ENCODE measurements around the gene SLC1A2. TPM values are rescaled to one million over a fixed set of nuclear protein-coding genes. Genes with fewer than 3 reads are reported as not detected.

SLC1A2 gene
- total RNA-seq, 2 experiments from 2014 or later: not detected

DNA sequence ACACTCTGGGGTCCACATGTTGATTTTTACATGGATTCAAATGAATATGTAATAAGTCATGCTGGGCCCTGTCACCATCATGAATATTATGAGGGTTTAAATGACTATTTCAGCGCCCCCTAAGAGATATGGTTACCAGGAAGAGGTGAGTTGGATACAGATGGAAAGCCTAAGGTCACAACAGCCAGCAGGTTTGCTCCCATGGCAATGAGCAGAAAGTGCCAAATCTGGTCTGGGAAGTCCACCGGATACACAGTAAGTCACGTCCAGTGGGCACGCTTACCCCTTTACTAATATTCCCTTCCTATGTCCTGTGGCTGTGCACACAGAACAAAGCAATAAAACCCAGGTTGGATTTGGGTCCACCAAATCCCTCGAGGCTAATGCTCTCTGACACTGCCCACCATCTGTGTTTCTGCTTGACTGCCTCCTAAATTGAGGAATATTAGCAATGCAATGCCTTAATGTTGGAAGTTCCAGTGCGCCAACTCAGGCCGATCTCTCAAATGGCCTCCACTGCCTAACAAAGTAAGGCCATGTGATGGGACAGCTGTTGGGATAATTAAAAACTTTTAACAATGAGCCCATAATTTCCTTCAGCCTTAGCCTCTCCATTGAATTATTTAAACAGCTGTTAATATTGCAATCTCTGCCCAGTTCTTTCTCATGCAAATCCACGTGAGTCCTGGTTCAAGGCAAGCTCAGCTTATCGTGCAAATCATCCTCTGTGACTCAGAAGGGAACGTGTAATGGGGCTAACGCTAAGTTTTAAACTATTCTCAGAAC, 97.6 kb downstream of the SLC1A2 start:
- Mint-ChIP-seq H3K27me3 (no peaks in the 10 kb centered on the region), H3K27ac (no peak overlapping the region), H3K4me3 (no peak overlapping the region), H3K4me1 (peaks cover 8% of the 10 kb centered on the region), H3K36me3 (ENCODE audit: low read depth) (peaks cover 4% of the 10 kb centered on the region), H3K9me3 (no peaks in the 10 kb centered on the region)
- DNase-seq: no peak
- ChIA-PET CTCF (no interaction called here), POLR2A (no interaction called here)

DNA sequence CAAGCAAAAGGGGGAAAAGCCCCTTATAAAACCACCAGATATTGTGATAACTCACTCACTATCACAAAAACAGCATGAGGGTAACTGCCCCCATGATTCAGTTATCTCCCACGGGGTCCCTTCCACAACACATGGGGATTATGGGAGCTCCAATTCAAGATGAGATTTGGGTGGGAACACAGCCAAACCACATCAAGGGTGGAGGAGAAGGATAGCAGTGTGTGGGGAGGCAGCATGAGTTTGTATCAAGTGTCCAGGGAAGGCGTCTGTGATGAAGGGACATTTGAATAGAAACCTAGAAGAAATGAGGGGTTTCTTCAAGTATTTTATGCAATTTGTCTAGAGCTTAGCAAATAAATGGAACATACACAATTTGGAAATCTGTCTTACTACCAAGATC, 98.2 kb downstream of the SLC1A2 start:
- peaks cover 4% of the 10 kb centered on the region for H3K36me3 Mint-ChIP-seq (ENCODE audit: low read depth)
- H3K4me3 Mint-ChIP-seq: no peak overlapping the region
- no peaks in the 10 kb centered on the region for H3K27me3 Mint-ChIP-seq
- H3K9me3 Mint-ChIP-seq: no peaks in the 10 kb centered on the region
- no peak overlapping the region for H3K27ac Mint-ChIP-seq
- DNase-seq: no peak
- H3K4me1 Mint-ChIP-seq: peaks cover 12% of the 10 kb centered on the region
- POLR2A ChIA-PET: no interaction called here
- CTCF ChIA-PET: no interaction called here

DNA sequence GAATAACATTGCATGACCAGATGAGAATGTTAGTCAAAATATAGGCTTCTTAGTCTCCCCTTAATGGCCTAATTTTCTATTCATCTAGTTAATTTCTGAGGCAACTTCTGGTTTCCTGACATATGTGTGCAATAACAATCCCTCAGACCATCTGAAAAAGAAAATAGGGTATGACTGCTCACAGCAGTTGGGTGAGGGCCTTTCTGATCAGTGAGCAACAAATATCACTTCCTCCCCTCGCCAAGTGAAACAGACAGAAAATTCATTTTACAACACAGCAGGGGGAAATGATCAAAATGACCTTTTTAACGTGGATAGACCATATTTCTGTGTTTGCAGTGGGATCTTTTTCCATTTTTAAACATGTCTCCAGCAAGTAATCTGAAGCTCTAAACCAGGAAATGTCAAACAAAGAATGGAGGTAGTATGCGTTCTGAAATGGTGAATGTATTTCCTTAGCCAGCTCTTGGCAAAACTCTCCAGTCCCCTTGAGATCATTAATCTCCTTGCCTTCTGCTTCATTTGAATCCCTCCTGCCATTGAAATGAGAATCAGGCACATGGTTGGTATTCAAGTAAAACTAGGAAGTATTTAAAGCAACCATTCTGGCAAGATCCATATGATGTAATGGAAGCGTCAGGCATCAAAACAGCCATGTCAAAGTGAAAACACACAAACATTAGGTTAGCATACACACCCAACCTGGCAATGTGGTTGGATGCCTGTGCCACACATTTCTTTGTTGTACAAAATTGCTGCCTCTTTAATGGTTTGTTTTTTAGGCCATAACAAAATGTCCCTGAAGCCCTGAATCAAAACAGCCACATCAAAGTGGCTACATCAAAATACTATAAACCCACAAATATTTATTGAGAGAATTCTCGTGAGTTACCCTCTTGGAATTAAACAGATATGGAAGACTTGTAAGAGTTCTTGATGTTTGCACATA, 100.1 kb downstream of the SLC1A2 start:
- ChIA-PET CTCF (no interaction called here), POLR2A (no interaction called here)
- no peaks in the 10 kb centered on the region for H3K9me3 Mint-ChIP-seq
- H3K4me1 Mint-ChIP-seq: peaks cover 12% of the 10 kb centered on the region
- no peak overlapping the region for H3K4me3 Mint-ChIP-seq
- H3K27me3 Mint-ChIP-seq: no peaks in the 10 kb centered on the region
- H3K36me3 Mint-ChIP-seq (ENCODE audit: low read depth): no peaks in the 10 kb centered on the region
- DNase-seq: no peak
- H3K27ac Mint-ChIP-seq: no peak overlapping the region

DNA sequence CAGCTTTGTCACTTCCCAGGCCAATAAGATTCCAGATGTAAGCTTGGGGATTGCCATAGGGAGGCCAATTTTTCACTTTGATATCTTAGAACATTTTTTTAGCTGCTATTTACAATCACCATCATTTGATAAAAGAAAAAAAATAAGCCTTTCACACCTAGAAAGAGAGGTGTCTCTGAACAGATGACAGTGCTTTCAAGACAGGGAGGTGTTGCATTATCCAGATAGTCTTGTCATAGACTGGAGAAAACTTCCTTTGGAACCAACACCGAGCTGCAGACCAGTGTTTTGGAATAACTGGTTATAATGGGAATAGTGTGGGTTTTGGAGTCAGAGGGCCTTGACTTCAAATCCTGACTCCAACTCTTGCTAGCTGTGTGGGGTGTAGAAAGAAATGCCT, 101.0 kb downstream of the SLC1A2 start:
- peaks cover 12% of the 10 kb centered on the region for H3K4me1 Mint-ChIP-seq
- no peaks in the 10 kb centered on the region for H3K27me3 Mint-ChIP-seq
- POLR2A ChIA-PET: no interaction called here

DNA sequence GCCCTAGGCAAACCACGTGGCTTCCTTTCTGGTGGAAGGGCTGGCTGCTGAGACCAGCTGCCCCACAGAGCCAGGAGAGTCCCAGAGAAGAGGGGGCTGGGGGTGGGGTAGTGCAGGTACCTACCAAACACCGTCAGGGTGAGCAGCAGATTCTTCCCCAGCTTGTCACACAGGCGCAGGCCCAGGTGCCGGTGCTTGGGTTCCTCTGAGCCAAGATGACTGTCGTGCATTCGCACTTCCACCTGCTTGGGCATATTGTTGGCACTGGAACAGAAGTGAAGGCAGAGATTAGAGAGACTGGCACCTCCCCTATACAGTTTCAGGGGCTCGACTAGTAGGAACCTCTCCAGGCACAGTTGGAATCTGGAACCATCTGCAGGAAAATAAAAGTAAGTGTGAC, 102.1 kb downstream of the SLC1A2 start:
- no peaks in the 10 kb centered on the region for H3K36me3 Mint-ChIP-seq (ENCODE audit: low read depth)
- no peak overlapping the region for H3K27ac Mint-ChIP-seq
- ChIA-PET CTCF (interaction anchor here (0.9 kb wide), 1 partner anchor 8 kb away, joined by 3 read pairs; no protein-coding TSS in a partner anchor), POLR2A (interaction anchor here (0.9 kb wide), 1 partner anchor 13 kb away, joined by 4 read pairs; no protein-coding TSS in a partner anchor)
- no peak for DNase-seq
- H3K27me3 Mint-ChIP-seq: no peaks in the 10 kb centered on the region
- H3K4me3 Mint-ChIP-seq: no peak overlapping the region
- no peaks in the 10 kb centered on the region for H3K9me3 Mint-ChIP-seq
- peaks cover 12% of the 10 kb centered on the region for H3K4me1 Mint-ChIP-seq

More for the DNA sequence above, 101.0 kb downstream of the SLC1A2 start:
- CTCF ChIA-PET: interaction anchor here (0.8 to 0.9 kb wide), 2 partner anchors 9 to 13 kb away, joined by 3 read pairs; no protein-coding TSS in a partner anchor
- H3K9me3 Mint-ChIP-seq: no peaks in the 10 kb centered on the region
- H3K4me3 Mint-ChIP-seq: no peak overlapping the region
- no peak for DNase-seq
- no peaks in the 10 kb centered on the region for H3K36me3 Mint-ChIP-seq (ENCODE audit: low read depth)
- H3K27ac Mint-ChIP-seq: no peak overlapping the region

DNA sequence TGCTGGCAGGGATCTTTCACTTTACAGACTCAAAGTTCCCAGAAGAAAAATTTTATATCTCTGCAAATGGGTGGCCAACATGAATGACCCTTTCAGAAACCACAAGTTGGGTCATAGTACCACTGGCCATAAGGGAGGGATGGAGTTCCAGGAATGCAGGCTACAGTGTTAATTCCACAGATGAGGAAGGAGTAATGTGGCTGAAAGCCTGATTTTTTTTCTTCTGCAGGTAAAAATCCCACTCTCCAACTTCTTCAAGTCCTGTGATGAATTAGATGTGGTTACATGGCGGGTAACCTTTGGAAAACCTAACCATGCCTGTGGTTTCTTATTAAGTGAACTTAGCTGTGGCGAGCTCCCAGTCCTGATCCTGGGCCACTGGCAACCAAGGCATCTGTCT, 103.2 kb downstream of the SLC1A2 start:
- POLR2A ChIA-PET: no interaction called here
- no peak overlapping the region for H3K27ac Mint-ChIP-seq
- no peak overlapping the region for H3K4me3 Mint-ChIP-seq
- no peaks in the 10 kb centered on the region for H3K9me3 Mint-ChIP-seq
- H3K36me3 Mint-ChIP-seq (ENCODE audit: low read depth): no peaks in the 10 kb centered on the region
- DNase-seq: no peak
- no peaks in the 10 kb centered on the region for H3K27me3 Mint-ChIP-seq
- peaks cover 12% of the 10 kb centered on the region for H3K4me1 Mint-ChIP-seq
- CTCF ChIA-PET: interaction anchor here (0.7 to 1.0 kb wide), 2 partner anchors 11 to 43 kb away, joined by 3 to 4 read pairs; no protein-coding TSS in a partner anchor

DNA sequence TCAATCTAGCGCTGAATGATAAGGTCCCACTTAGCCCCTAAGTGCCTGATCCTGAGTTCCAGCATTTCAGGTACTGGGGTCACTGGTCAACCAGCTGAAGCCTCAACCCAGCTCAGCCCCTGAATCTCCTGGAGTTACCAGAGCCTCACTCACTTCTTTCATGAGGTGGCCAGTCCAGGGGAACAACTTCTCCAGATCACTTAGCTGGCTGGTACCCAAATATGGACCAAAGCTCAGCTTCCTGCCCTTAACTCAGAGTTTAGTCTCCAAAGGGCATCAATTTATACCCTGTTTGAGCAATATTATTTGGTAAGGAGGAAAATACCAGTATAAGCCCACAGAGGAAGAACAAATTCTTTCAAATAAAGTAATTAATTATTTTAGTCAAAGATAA, 105.6 kb downstream of the SLC1A2 start:
- no peaks in the 10 kb centered on the region for H3K36me3 Mint-ChIP-seq (ENCODE audit: low read depth)
- CTCF ChIA-PET: no interaction called here
- POLR2A ChIA-PET: interaction anchor here (1.1 kb wide), 1 partner anchor 16 kb away, joined by 3 read pairs; no protein-coding TSS in a partner anchor
- DNase-seq: no peak
- no peak overlapping the region for H3K27ac Mint-ChIP-seq
- no peak overlapping the region for H3K4me3 Mint-ChIP-seq
- H3K27me3 Mint-ChIP-seq: no peaks in the 10 kb centered on the region
- H3K4me1 Mint-ChIP-seq: peaks cover 6% of the 10 kb centered on the region
- H3K9me3 Mint-ChIP-seq: no peaks in the 10 kb centered on the region

DNA sequence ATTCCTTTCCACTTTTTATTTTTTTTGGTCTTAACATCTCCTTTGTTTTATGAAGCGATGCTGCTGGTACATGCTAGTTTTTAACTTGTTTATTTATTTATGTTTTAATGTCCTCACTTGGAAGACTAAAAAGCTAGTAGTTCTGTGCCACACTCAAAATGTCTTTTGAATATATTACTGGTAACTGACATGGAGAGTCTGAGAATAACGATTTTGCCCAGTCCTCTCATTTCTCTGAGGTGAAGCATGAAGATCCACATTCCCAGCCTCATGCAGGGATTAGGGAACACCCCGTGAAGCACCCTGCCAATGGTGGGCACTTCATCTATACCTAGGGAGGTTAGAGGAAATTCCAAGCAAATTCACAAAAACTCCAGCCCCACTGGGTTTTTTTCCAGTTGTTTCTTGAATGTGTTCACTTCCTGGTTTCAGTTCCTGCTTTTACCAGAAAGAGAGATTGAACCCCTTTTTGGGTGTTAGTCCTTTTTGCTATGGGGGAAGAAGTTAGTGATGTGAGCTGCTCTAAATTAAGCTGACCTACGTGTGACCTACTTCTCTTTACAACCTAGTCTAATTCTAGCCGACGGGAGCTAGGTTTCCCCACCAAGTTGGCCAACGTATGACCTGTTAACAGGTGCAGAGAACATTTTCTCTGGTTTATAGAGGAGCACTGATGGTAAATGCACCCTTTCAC, 106.1 kb downstream of the SLC1A2 start:
- no peak for DNase-seq
- ChIA-PET CTCF (no interaction called here), POLR2A (interaction anchor here (1.1 kb wide), 1 partner anchor 15 kb away, joined by 3 read pairs; no protein-coding TSS in a partner anchor)
- Mint-ChIP-seq H3K27ac (no peak overlapping the region), H3K4me3 (no peak overlapping the region), H3K4me1 (peaks cover 6% of the 10 kb centered on the region), H3K9me3 (no peaks in the 10 kb centered on the region), H3K36me3 (ENCODE audit: low read depth) (no peaks in the 10 kb centered on the region), H3K27me3 (no peaks in the 10 kb centered on the region)

DNA sequence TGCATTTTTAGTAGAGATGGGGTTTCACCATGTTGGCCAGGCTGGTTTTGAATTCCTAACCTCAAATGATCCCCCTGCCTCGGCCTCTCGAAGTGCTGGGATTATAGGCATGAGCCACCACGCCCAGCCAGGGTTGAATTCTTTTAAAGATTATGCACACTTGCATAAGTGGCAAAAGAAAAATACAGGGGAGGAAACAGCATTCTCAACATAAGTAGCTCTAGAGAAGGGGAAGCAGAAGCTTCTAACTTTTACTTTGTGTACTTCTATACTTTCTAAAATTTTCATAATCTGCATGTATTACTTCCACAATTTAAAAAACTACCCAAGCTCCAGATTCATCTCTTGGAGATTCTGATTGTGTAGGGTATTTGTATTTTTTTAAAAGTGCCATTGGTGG, 108.0 kb downstream of the SLC1A2 start:
- DNase-seq: no peak
- H3K27ac Mint-ChIP-seq: no peak overlapping the region
- no peaks in the 10 kb centered on the region for H3K9me3 Mint-ChIP-seq
- ChIA-PET CTCF (no interaction called here), POLR2A (no interaction called here)
- H3K4me3 Mint-ChIP-seq: no peak overlapping the region
- H3K4me1 Mint-ChIP-seq: no peaks in the 10 kb centered on the region
- H3K36me3 Mint-ChIP-seq (ENCODE audit: low read depth): no peaks in the 10 kb centered on the region
- H3K27me3 Mint-ChIP-seq: no peaks in the 10 kb centered on the region

DNA sequence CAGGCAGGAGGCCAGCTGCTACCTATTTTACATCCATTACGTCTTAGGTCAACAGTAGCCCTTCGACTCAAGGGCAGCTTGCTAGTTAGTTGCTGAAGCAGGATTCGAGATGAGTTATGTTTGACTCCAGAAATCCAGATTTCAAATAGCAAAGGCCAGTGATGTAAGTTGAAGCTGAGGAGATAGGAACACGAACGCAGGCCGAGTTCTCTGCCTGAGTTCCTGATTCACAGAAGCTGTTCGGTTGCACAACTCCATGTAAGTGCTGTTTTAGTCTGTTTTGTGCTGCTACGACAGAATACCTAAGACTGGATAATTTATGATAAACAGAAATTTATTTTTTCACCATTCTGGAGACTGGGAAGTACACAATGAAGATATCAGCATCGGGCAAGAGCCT, 111.2 kb downstream of the SLC1A2 start:
- CTCF ChIA-PET: interaction anchor here (1.3 kb wide), 1 partner anchor 382 kb away, joined by 3 read pairs; no protein-coding TSS in a partner anchor
- POLR2A ChIA-PET: no interaction called here

DNA sequence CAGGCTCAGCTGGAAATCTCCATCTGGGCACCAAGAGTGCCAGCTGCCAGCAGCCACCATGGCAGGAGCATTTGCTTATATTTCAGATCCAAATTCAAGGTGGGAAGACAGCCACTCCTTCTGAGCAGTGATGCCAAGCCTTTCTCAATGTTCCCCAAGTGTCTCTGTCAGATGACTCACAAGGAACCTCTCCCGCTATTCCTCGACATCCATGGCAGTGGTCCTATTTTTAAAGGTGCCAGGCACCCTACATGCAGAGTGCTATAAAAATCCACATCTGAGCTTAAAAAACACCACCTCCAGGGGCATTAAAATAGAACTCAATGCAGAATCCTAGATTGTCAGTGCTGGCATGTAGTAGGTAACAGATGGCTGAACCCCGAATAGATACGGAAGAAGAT, 112.1 kb downstream of the SLC1A2 start:
- ChIA-PET CTCF (no interaction called here), POLR2A (no interaction called here)
- Mint-ChIP-seq H3K27ac (no peak overlapping the region), H3K9me3 (peaks cover 2% of the 10 kb centered on the region), H3K36me3 (ENCODE audit: low read depth) (peaks cover 2% of the 10 kb centered on the region), H3K4me1 (peaks cover 8% of the 10 kb centered on the region), H3K4me3 (no peak overlapping the region), H3K27me3 (peaks cover 2% of the 10 kb centered on the region)
- no peak for DNase-seq

More for the DNA sequence above, 111.2 kb downstream of the SLC1A2 start:
- Mint-ChIP-seq H3K27ac (no peak overlapping the region), H3K4me3 (no peak overlapping the region), H3K27me3 (no peaks in the 10 kb centered on the region), H3K4me1 (peaks cover 8% of the 10 kb centered on the region), H3K9me3 (no peaks in the 10 kb centered on the region), H3K36me3 (ENCODE audit: low read depth) (no peaks in the 10 kb centered on the region)
- no peak for DNase-seq

DNA sequence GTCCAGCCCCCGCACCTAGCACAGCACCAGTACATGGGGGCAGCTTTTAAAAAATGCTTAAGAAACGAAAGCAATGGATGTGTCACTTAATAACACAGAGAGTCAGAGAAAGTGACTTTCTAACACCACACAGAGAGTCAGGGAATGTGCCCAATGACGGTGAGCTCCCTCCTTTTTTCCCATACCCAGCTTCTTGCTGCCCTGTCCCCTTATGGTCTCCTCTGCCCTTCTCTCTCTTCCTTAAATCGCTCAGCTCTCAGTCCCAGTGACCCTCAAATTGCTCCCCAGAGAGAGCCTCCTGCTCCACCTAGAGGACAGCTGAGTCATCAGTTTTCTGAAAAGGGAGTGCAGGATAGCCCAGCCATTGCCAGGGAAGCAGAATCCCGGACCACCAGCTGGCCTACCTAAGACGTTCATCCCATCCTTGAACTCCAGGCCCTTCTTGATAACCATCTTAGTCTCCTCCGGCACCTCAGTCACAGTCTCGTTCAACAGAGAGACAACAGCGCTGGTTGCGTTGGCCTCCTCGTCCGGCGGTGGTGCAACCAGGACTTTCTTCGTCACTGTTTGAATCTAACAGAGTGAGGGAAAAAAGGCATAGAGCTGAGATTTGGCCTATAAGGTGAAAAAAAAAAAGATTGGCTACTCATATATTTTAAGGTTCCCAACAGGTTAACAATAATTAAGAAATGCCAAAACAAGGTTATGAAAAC, 113.5 kb downstream of the SLC1A2 start:
- peak; percentile 28 for DNase-seq
- H3K36me3 Mint-ChIP-seq (ENCODE audit: low read depth): peaks cover 2% of the 10 kb centered on the region
- ChIA-PET CTCF (interaction anchor here (0.7 to 1.4 kb wide), 13 partner anchors 10 to 381 kb away, joined by 3 to 4 read pairs (median 3); no protein-coding TSS in a partner anchor), POLR2A (interaction anchor here (1.0 kb wide), 1 partner anchor 16 kb away, joined by 5 read pairs; no protein-coding TSS in a partner anchor)
- H3K27me3 Mint-ChIP-seq: peaks cover 3% of the 10 kb centered on the region
- peaks cover 2% of the 10 kb centered on the region for H3K9me3 Mint-ChIP-seq
- H3K27ac Mint-ChIP-seq: no peak overlapping the region
- H3K4me3 Mint-ChIP-seq: no peak overlapping the region
- H3K4me1 Mint-ChIP-seq: peaks cover 8% of the 10 kb centered on the region

Data from activated CD4-positive, alpha-beta memory T cell treated with anti-CD3 and anti-CD28 coated beads, Interleukin-2, amount 10 ng/mL, durations not matched to agents 7 days and 5 days (primary cell).